Right lobe of liver (tissue), 4 donors: ENCODE measurements around the gene ADAMTS2.

Experiments
- CTCF ChIP-seq, 4 donors: fragments of 200-600 bp in 3 of 4; fragments of 450-650 bp in 1 of 4; IDR thresholded peaks; one replicate each; pipeline versions ENCODE4 v1.5.1 to v1.8.0; 2016 to 2022; ENCODE audit warnings: antibody characterized with exemption in 4 of 4, mild to moderate bottlenecking in 2 of 4
- POLR2A ChIP-seq: fragments of 450-650 bp; IDR thresholded peaks from one replicate; pipeline ENCODE4 v1.6.1; 2017; ENCODE audit warnings: antibody characterized with exemption, mild to moderate bottlenecking
- donor health status: DM: no; HTN: no; CAD: no.
- donor health status: DM: no; HTN: no; CAD: no.
- donor health status: DM: no; HTN: yes; CAD: no.

- TF ChIP-seq POLR2A (no peak), CTCF (IDR thresholded peaks at IDR 0.05) (no peak)
These were observed 196.5 kb downstream of the ADAMTS2 start for GRCh38 chr5:179148703-179149170.
